Activated CD4-positive, alpha-beta memory T cell treated with anti-CD3 and anti-CD28 coated beads, Interleukin-2, amount 10 ng/mL, durations not matched to agents 7 days and 5 days (primary cell): Measurements from ENCODE around the gene ZCCHC3. TPM values are rescaled to one million over a fixed set of nuclear protein-coding genes. Genes with fewer than 3 reads are reported as not detected.

Source experiments
- CTCF ChIA-PET: fragments of 350-600 bp; sonication (Branson Sonifier 250); formaldehyde crosslinking; loops from one replicate; lab custom pipeline; 2021; ENCODE audit warnings: antibody characterized with exemption, inconsistent platforms; lab: Charles Lee
- POLR2A ChIA-PET: fragments of 350-600 bp; sonication (Branson Sonifier 250); formaldehyde crosslinking; loops from one replicate; lab custom pipeline; 2021; ENCODE audit warnings: antibody characterized with exemption; lab: Charles Lee
- DNase-seq: peaks from one replicate; pipeline ENCODE4 v3.0.0-alpha.2; 2020
- H3K27ac Mint-ChIP-seq: one replicate; pipeline ENCODE4 v1.8.0; 2021; ENCODE audit warnings: mild to moderate bottlenecking, mixed read lengths
- H3K27me3 Mint-ChIP-seq: one replicate; pipeline ENCODE4 v1.8.0; 2021; ENCODE audit warnings: mixed read lengths
- H3K36me3 Mint-ChIP-seq: one replicate; pipeline ENCODE4 v1.8.0; 2021; ENCODE audit warnings: low read depth, mixed read lengths
- H3K4me1 Mint-ChIP-seq: one replicate; pipeline ENCODE4 v1.8.0; 2021; ENCODE audit warnings: mixed read lengths
- H3K4me3 Mint-ChIP-seq: one replicate; pipeline ENCODE4 v1.8.0; 2021; ENCODE audit warnings: mild to moderate bottlenecking, mixed read lengths
- H3K9me3 Mint-ChIP-seq: one replicate; pipeline ENCODE4 v1.8.0; 2021; ENCODE audit warnings: mixed read lengths
- total RNA-seq, 2 experiments: library from RNA; stranded (reverse); gene quantifications; one replicate each; pipeline ENCODE4 v1.2.3, GENCODE V29; 2021

The ZCCHC3 gene
- total RNA-seq, 2 experiments from 2014 or later = 23.5 to 23.9 TPM

DNA sequence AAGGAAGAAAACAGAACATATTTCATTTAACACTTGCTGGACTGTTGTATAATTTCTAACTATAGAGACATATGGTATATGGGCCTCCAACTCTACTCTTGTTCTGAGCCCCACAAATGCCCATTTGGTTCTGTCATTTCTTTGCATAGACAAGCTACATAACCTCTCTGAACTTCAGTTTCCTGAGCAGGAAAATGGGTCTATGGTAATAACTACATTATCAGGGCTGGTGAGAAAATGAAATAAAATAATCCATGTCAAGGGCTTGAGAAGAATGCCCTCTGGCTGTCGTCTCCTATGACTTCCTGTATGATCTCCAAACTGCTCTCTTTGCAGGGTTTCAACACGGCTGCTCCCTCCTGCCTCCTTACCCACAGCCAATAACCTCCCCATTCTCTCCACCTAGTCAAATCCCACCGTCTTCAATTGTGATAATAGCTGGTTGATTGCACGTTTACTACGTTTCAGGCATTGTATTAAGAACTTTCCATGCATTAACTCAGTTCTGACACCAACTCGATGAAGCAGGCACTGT lies 12.0 kb downstream of the ZCCHC3 start:
- ChIA-PET POLR2A (interaction anchor here (1.4 to 3.2 kb wide), 3 partner anchors 11 to 15 kb away, joined by 5 to 15 read pairs (median 7); no protein-coding TSS in a partner anchor), CTCF (interaction anchor here (1.3 kb wide), 1 partner anchor 8 kb away, joined by 3 read pairs; no protein-coding TSS in a partner anchor)
- DNase-seq = no peak
- Mint-ChIP-seq H3K27me3 (peaks cover 2% of the 10 kb centered on the region), H3K9me3 (no peaks in the 10 kb centered on the region), H3K4me1 (peaks cover 13% of the 10 kb centered on the region), H3K4me3 (no peak overlapping the region), H3K27ac (no peak overlapping the region), H3K36me3 (no peaks in the 10 kb centered on the region)

GRCh38 chr20:309841-310644 lies 12.7 kb downstream of the ZCCHC3 start:
- DNase-seq = peak; percentile 76
- Mint-ChIP-seq H3K9me3 (no peaks in the 10 kb centered on the region), H3K4me1 (peaks cover 13% of the 10 kb centered on the region), H3K27me3 (peaks cover 2% of the 10 kb centered on the region), H3K36me3 (no peaks in the 10 kb centered on the region), H3K27ac (no peak overlapping the region), H3K4me3 (no peak overlapping the region)
- CTCF ChIA-PET = interaction anchor here (1.3 kb wide), 1 partner anchor 9 kb away, joined by 3 read pairs; no protein-coding TSS in a partner anchor
- POLR2A ChIA-PET = interaction anchor here (0.8 to 3.2 kb wide), 4 partner anchors 10 to 14 kb away, joined by 3 to 15 read pairs (median 6); no protein-coding TSS in a partner anchor

GRCh38 chr20:310645-311044 lies 13.3 kb downstream of the ZCCHC3 start:
- no peaks in the 10 kb centered on the region for H3K36me3 Mint-ChIP-seq
- no peaks in the 10 kb centered on the region for H3K9me3 Mint-ChIP-seq
- H3K27ac Mint-ChIP-seq = no peak overlapping the region
- H3K27me3 Mint-ChIP-seq = peaks cover 2% of the 10 kb centered on the region
- peaks cover 13% of the 10 kb centered on the region for H3K4me1 Mint-ChIP-seq
- ChIA-PET POLR2A (interaction anchor here (0.8 to 1.8 kb wide), 3 partner anchors 11 to 14 kb away, joined by 3 to 7 read pairs (median 5); no protein-coding TSS in a partner anchor), CTCF (interaction anchor here (1.3 kb wide), 1 partner anchor 9 kb away, joined by 3 read pairs; no protein-coding TSS in a partner anchor)
- no peak for DNase-seq
- H3K4me3 Mint-ChIP-seq = no peak overlapping the region

DNA sequence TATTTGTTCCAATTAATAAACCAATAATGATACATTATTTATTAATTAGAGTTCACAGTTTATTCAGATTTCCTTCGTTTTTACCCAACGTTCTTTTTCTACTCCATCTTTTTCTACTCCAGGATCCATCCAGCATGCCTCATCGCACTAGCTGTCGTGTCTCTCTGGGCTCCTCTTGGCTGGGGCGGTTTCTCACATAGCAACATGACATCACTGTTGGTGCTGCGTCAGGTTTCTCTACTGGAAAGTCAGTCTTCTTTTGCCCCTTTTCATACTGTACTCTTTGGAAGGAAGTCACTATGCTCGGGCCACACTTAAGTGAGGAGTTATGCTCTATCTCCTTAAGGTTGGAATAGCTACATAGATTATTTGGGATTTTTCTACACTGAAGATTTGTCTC lies 14.2 kb downstream of the ZCCHC3 start:
- H3K36me3 Mint-ChIP-seq = no peaks in the 10 kb centered on the region
- peaks cover 13% of the 10 kb centered on the region for H3K4me1 Mint-ChIP-seq
- ChIA-PET CTCF (interaction anchor here (0.5 to 1.4 kb wide), 2 partner anchors 19 to 20 kb away, joined by 3 to 4 read pairs; no protein-coding TSS in a partner anchor), POLR2A (interaction anchor here (0.8 to 1.8 kb wide), 5 partner anchors 9 to 14 kb away, joined by 3 to 7 read pairs (median 5); partner anchors contain the start of gene SOX12)
- no peak overlapping the region for H3K4me3 Mint-ChIP-seq
- peaks cover 2% of the 10 kb centered on the region for H3K27me3 Mint-ChIP-seq
- H3K9me3 Mint-ChIP-seq = no peaks in the 10 kb centered on the region
- no peak overlapping the region for H3K27ac Mint-ChIP-seq
- DNase-seq = no peak

DNA sequence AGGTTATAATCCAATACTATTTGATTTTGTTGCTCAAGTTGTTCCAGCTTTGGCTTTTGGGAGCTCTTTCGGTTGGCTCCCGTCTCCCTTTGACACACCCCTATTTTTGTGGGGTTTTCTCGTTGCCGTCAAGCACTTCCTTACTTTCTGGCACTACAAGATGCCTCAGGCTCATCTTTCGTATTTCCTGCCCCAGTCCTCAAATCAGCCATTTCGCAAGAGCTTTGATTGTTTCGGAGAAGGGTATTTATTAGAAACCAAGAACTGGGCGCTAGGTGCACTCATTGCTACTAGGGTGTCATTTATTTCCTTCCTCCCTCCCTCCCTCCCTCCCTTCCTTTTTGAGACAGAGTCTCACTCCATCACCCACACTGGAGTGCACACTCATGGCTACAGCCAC lies 14.7 kb downstream of the ZCCHC3 start:
- DNase-seq = no peak
- Mint-ChIP-seq H3K36me3 (no peaks in the 10 kb centered on the region), H3K9me3 (no peaks in the 10 kb centered on the region), H3K4me3 (no peak overlapping the region), H3K4me1 (peaks cover 13% of the 10 kb centered on the region), H3K27me3 (peaks cover 2% of the 10 kb centered on the region), H3K27ac (no peak overlapping the region)
- ChIA-PET POLR2A (interaction anchor here (0.8 to 1.8 kb wide), 5 partner anchors 10 to 14 kb away, joined by 3 to 7 read pairs (median 5); partner anchors contain the start of gene SOX12), CTCF (interaction anchor here (0.9 to 1.4 kb wide), 2 partner anchors 12 to 18 kb away, joined by 3 to 4 read pairs; no protein-coding TSS in a partner anchor)

- Mint-ChIP-seq H3K27ac (no peak overlapping the region), H3K36me3 (no peaks in the 10 kb centered on the region), H3K9me3 (no peaks in the 10 kb centered on the region), H3K27me3 (peaks cover 2% of the 10 kb centered on the region), H3K4me1 (peaks cover 13% of the 10 kb centered on the region), H3K4me3 (no peak overlapping the region)
- DNase-seq = no peak
- ChIA-PET POLR2A (interaction anchor here (1.4 to 1.8 kb wide), 3 partner anchors 9 to 14 kb away, joined by 5 to 7 read pairs (median 6); no protein-coding TSS in a partner anchor), CTCF (interaction anchor here (0.9 to 1.4 kb wide), 2 partner anchors 11 to 17 kb away, joined by 3 to 4 read pairs; no protein-coding TSS in a partner anchor)
These were observed 15.5 kb downstream of the ZCCHC3 start for GRCh38 chr20:312866-313265.

DNA sequence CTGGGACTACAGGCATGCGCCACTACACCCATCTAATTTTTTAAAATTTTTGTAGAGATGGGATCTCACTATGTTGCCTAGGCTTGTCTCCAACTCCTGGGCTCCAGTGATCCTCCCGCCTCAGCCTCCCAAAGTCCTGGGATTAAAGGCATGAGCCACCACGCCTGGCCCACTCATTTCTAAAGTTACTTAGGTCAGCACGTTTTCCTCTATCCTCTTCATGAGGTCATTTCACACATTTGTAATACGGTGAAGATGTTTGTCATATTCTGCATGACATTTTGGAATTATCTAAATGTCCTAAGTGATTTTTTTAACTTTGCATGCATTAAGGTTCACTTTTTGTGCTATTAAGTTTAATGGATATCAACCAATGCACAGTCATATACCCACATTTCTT lies 16.0 kb downstream of the ZCCHC3 start:
- Mint-ChIP-seq H3K27ac (no peak overlapping the region), H3K4me1 (peaks cover 13% of the 10 kb centered on the region), H3K4me3 (no peak overlapping the region), H3K27me3 (peaks cover 2% of the 10 kb centered on the region), H3K36me3 (no peaks in the 10 kb centered on the region), H3K9me3 (no peaks in the 10 kb centered on the region)
- ChIA-PET CTCF (no interaction called here), POLR2A (interaction anchor here (1.7 to 1.8 kb wide), 2 partner anchors 13 to 15 kb away, joined by 5 to 7 read pairs; no protein-coding TSS in a partner anchor)
- no peak for DNase-seq

- Mint-ChIP-seq H3K27ac (no peak overlapping the region), H3K27me3 (peaks cover 2% of the 10 kb centered on the region), H3K36me3 (no peaks in the 10 kb centered on the region), H3K9me3 (no peaks in the 10 kb centered on the region), H3K4me1 (peaks cover 13% of the 10 kb centered on the region), H3K4me3 (no peak overlapping the region)
- no peak for DNase-seq
- CTCF ChIA-PET = no interaction called here
- POLR2A ChIA-PET = no interaction called here
These were observed 16.6 kb downstream of the ZCCHC3 start for GRCh38 chr20:313948-314347.

GRCh38 chr20:316316-317068 lies 19.1 kb downstream of the ZCCHC3 start:
- no peak overlapping the region for H3K4me3 Mint-ChIP-seq
- peaks cover 2% of the 10 kb centered on the region for H3K4me1 Mint-ChIP-seq
- H3K36me3 Mint-ChIP-seq = no peaks in the 10 kb centered on the region
- CTCF ChIA-PET = no interaction called here
- H3K27me3 Mint-ChIP-seq = peaks cover 2% of the 10 kb centered on the region
- no peaks in the 10 kb centered on the region for H3K9me3 Mint-ChIP-seq
- no peak overlapping the region for H3K27ac Mint-ChIP-seq
- POLR2A ChIA-PET = no interaction called here
- no peak for DNase-seq

DNA sequence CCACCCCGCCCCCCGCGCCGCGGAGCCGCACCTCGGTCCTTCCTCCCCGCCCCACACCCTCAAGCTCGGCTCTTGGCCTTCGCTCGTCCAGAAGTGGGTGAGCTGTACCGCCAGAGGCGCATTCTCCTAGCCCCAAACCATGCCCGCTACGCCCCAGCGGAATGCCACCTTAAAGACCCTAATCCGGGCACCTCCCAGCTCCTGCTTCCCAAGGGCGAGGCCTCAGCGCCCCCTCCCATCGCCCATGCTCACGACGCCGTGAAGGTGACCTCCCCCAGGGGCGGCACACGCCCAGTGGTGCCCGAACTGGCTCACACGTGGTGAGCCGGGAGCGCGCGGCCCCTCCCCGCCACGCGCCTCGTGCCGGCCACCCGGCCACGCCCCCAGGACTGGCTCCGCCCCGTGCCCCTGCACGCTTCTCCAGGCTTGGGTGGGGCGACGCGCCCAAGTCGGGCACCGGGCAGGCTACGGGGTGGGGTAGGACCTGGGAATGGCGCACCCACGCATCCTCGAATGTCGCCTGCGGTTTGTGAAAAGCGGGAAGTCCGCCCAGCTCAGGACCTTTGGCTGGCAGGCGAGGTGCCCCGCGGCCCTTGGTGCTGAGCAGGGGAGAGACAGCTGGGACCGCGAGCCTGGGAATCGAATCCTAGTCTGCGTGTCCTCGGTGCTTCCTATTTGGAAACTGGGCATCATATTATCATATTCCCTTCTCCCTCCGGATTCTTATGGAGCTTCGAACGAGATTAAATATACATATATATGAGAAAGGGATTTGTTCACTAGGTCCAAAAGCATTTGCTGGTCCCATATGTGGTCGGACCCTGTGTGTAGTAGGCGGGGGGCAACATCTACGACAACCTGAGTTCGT lies 27.0 kb downstream of the ZCCHC3 start:
- peaks cover 2% of the 10 kb centered on the region for H3K27me3 Mint-ChIP-seq
- H3K4me1 Mint-ChIP-seq = peaks cover 27% of the 10 kb centered on the region
- ChIA-PET CTCF (interaction anchor here (0.6 to 2.3 kb wide), 7 partner anchors 12 to 321 kb away, joined by 3 to 14 read pairs (median 4); partner anchors contain the start of gene TBC1D20), POLR2A (interaction anchor here (0.5 to 7.2 kb wide), 6 partner anchors 14 to 219 kb away, joined by 3 to 95 read pairs (median 4); partner anchors contain the start of genes CSNK2A1, NRSN2 and ZCCHC3)
- no peaks in the 10 kb centered on the region for H3K9me3 Mint-ChIP-seq
- H3K36me3 Mint-ChIP-seq = no peaks in the 10 kb centered on the region
- peak; percentile 88 for DNase-seq
- H3K27ac Mint-ChIP-seq = peak overlapping the region; percentile 81
- H3K4me3 Mint-ChIP-seq = peak overlapping the region; percentile 87
